Fibroblast of skin of right biceps (primary cell): ENCODE data around the gene MNT.

Experiments
- DNase-seq: peaks from one replicate; pipeline ENCODE4 v3.0.0-alpha.2; 2013

The MNT gene

GRCh38 chr17:2378905-2379304 lies 22.0 kb downstream of the MNT start:
- no peak for DNase-seq

GRCh38 chr17:2377659-2378058 lies 23.2 kb downstream of the MNT start:
- no peak for DNase-seq

GRCh38 chr17:2376107-2376506 lies 24.8 kb downstream of the MNT start:
- DNase-seq: no peak

- DNase-seq: no peak
Observed at GRCh38 chr17:2375406-2375805, 25.5 kb downstream of the MNT start.

- no peak for DNase-seq
Observed at GRCh38 chr17:2374549-2375285, 26.1 kb downstream of the MNT start.

GRCh38 chr17:2373179-2373578 lies 27.7 kb downstream of the MNT start:
- no peak for DNase-seq

GRCh38 chr17:2372681-2373080 lies 28.2 kb downstream of the MNT start:
- no peak for DNase-seq

- no peak for DNase-seq
Observed at GRCh38 chr17:2372180-2372579, 28.7 kb downstream of the MNT start.

GRCh38 chr17:2371183-2372130 lies 29.4 kb downstream of the MNT start:
- no peak for DNase-seq

GRCh38 chr17:2370211-2370589 lies 30.7 kb downstream of the MNT start:
- DNase-seq: no peak

- no peak for DNase-seq
Observed at GRCh38 chr17:2369551-2370210, 31.2 kb downstream of the MNT start.

GRCh38 chr17:2369039-2369438 lies 31.8 kb downstream of the MNT start:
- DNase-seq: no peak

- DNase-seq: no peak
Observed at GRCh38 chr17:2368359-2368758, 32.5 kb downstream of the MNT start.

GRCh38 chr17:2366747-2367494 lies 33.9 kb downstream of the MNT start:
- DNase-seq: no peak

GRCh38 chr17:2365132-2365531 lies 35.7 kb downstream of the MNT start:
- DNase-seq: no peak

GRCh38 chr17:2364763-2365116 lies 36.1 kb downstream of the MNT start:
- no peak for DNase-seq

GRCh38 chr17:2363851-2364762 lies 36.8 kb downstream of the MNT start:
- DNase-seq: no peak

- no peak for DNase-seq
Observed at GRCh38 chr17:2363318-2363717, 37.5 kb downstream of the MNT start.

GRCh38 chr17:2362881-2363280 lies 38.0 kb downstream of the MNT start:
- no peak for DNase-seq

GRCh38 chr17:2362416-2362815 lies 38.4 kb downstream of the MNT start:
- DNase-seq: no peak

- no peak for DNase-seq
Observed at GRCh38 chr17:2362016-2362415, 38.8 kb downstream of the MNT start.
